GM23338 (cell line): Measurements from ENCODE around the gene SEMA7A. TPM values are rescaled to one million over a fixed set of nuclear protein-coding genes. Genes with fewer than 3 reads are reported as not detected.

Source experiments
- ATAC-seq: fragments of 200-7000 bp; cut with Tn5 transposase; 3 replicates; pipeline ENCODE4 v1.9.1; 2020
- DNase-seq: peaks from one replicate; pipeline ENCODE4 v3.0.0-alpha.2; 2015; ENCODE audit warnings: low spot score
- H2AFZ ChIP-seq: fragments of 200-600 bp; sonication (generic); 2 replicates; pipeline ENCODE4 v1.8.0; 2016; ENCODE audit warnings: antibody characterized with exemption, mild to moderate bottlenecking, moderate library complexity
- H3F3A ChIP-seq: fragments of 200-600 bp; sonication (generic); replicated peaks from 2 replicates; pipeline ENCODE4 v1.8.0; 2017; ENCODE audit warnings: antibody characterized with exemption, mixed run types, low read depth
- H3K27ac ChIP-seq: fragments of 200-600 bp; sonication (generic); 2 replicates; pipeline ENCODE4 v1.6.1; 2016; ENCODE audit warnings: low read depth
- H3K27me3 ChIP-seq: fragments of 200-600 bp; sonication (generic); 2 replicates; pipeline ENCODE4 v1.8.0; 2016; ENCODE audit warnings: mild to moderate bottlenecking, mixed run types, moderate library complexity; ENCODE audit not compliant: insufficient read depth
- H3K36me3 ChIP-seq: fragments of 200-600 bp; sonication (generic); 2 replicates; pipeline ENCODE4 v1.8.0; 2016; ENCODE audit warnings: mild to moderate bottlenecking; ENCODE audit not compliant: insufficient read depth
- H3K4me1 ChIP-seq: fragments of 200-600 bp; sonication (generic); 2 replicates; pipeline ENCODE4 v1.8.0; 2016; ENCODE audit warnings: mild to moderate bottlenecking, moderate library complexity; ENCODE audit not compliant: insufficient read depth
- H3K4me2 ChIP-seq: fragments of 200-600 bp; sonication (generic); 2 replicates; pipeline ENCODE4 v1.7.1; 2017; ENCODE audit warnings: mixed run types
- H3K4me3 ChIP-seq: fragments of 200-600 bp; sonication (generic); 2 replicates; pipeline ENCODE4 v1.6.1; 2016; ENCODE audit warnings: mixed run types
- H3K79me2 ChIP-seq: fragments of 200-600 bp; sonication (generic); replicated peaks from 2 replicates; pipeline ENCODE4 v1.8.0; 2017; ENCODE audit warnings: mild to moderate bottlenecking; ENCODE audit not compliant: insufficient read depth
- H3K9me2 ChIP-seq: fragments of 200-600 bp; sonication (generic); 2 replicates; pipeline ENCODE4 v1.8.0; 2017; ENCODE audit not compliant: insufficient read depth
- H4K20me1 ChIP-seq: fragments of 200-600 bp; sonication (generic); replicated peaks from 2 replicates; pipeline ENCODE4 v1.8.0; 2017; ENCODE audit warnings: mild to moderate bottlenecking; ENCODE audit not compliant: insufficient read depth
- H3K27ac Mint-ChIP-seq: 2 replicates; pipeline ENCODE4 v1.8.0; 2020; ENCODE audit warnings: inconsistent platforms, mild to moderate bottlenecking, moderate library complexity, mixed read lengths
- H3K27me3 Mint-ChIP-seq: 3 replicates; pipeline ENCODE4 v1.8.0; 2022; ENCODE audit warnings: low read depth, mild to moderate bottlenecking, moderate library complexity, mixed read lengths, inconsistent platforms; ENCODE audit not compliant: insufficient read depth, poor library complexity
- H3K36me3 Mint-ChIP-seq: 3 replicates; pipeline ENCODE4 v1.8.0; 2021; ENCODE audit warnings: low read depth, mild to moderate bottlenecking, inconsistent platforms, moderate library complexity, mixed read lengths
- H3K4me1 Mint-ChIP-seq: 3 replicates; pipeline ENCODE4 v1.8.0; 2020; ENCODE audit warnings: mild to moderate bottlenecking, inconsistent platforms, mixed read lengths
- H3K4me3 Mint-ChIP-seq: 3 replicates; pipeline ENCODE4 v1.8.0; 2021; ENCODE audit warnings: moderate library complexity, mild to moderate bottlenecking, inconsistent platforms, mixed read lengths
- H3K9me3 Mint-ChIP-seq: 3 replicates; pipeline ENCODE4 v1.8.0; 2020; ENCODE audit warnings: moderate library complexity, mild to moderate bottlenecking, inconsistent platforms, mixed read lengths
- CREB1 ChIP-seq: fragments of 250-450 bp; sonication (Bioruptor Pico); IDR thresholded peaks from 2 replicates; pipeline ENCODE4 v1.5.0; 2020; ENCODE audit warnings: low read depth, mild to moderate bottlenecking, moderate library complexity
- CTCF ChIP-seq, 2 experiments: fragments of 200-600 bp in 1 of 2; sonication (generic) in 1 of 2; conservative IDR thresholded peaks; 2 replicates each; pipeline versions ENCODE4 v1.5.1 to v1.6.1; 2016 to 2017; ENCODE audit warnings: antibody characterized with exemption in 2 of 2, low read depth in 2 of 2, mild to moderate bottlenecking in 2 of 2, moderate library complexity in 1 of 2
- ETS1 ChIP-seq: IDR thresholded peaks from 2 replicates; pipeline ENCODE4 v1.6.1; 2016; ENCODE audit warnings: antibody characterized with exemption
- EZH2 ChIP-seq: fragments of 200-600 bp; sonication (generic); IDR thresholded peaks from one replicate; pipeline ENCODE4 v1.8.0; 2017; ENCODE audit warnings: antibody characterized with exemption, mild to moderate bottlenecking, low read depth; ENCODE audit not compliant: unreplicated experiment
- JUNB ChIP-seq: IDR thresholded peaks from one replicate; pipeline ENCODE4 v1.6.1; 2016; ENCODE audit warnings: antibody characterized with exemption; ENCODE audit not compliant: unreplicated experiment
- NANOG ChIP-seq: IDR thresholded peaks from 2 replicates; pipeline ENCODE4 v1.6.1; 2016; ENCODE audit warnings: antibody characterized with exemption, borderline replicate concordance
- POLR2AphosphoS5 ChIP-seq: IDR thresholded peaks from 2 replicates; pipeline ENCODE4 v1.6.1; 2016; ENCODE audit warnings: antibody characterized with exemption, low read depth
- REST ChIP-seq: IDR thresholded peaks from one replicate; pipeline ENCODE4 v1.6.1; 2018; ENCODE audit warnings: antibody characterized with exemption; ENCODE audit not compliant: unreplicated experiment
- STAT1 ChIP-seq: IDR thresholded peaks from one replicate; pipeline ENCODE4 v1.6.1; 2016; ENCODE audit warnings: antibody characterized with exemption; ENCODE audit not compliant: unreplicated experiment
- ZNF114 ChIP-seq: fragments of 250-450 bp; sonication (Bioruptor Pico); IDR thresholded peaks from 2 replicates; pipeline ENCODE4 v1.5.0; 2020; ENCODE audit warnings: mild to moderate bottlenecking, moderate library complexity
- ZNF331 ChIP-seq: fragments of 250-450 bp; sonication (Bioruptor Pico); IDR thresholded peaks from 2 replicates; pipeline ENCODE4 v1.5.0; 2020; ENCODE audit warnings: low read depth, mild to moderate bottlenecking, moderate library complexity
- ZNF462 ChIP-seq: fragments of 250-450 bp; sonication (Bioruptor Pico); IDR thresholded peaks from 2 replicates; pipeline ENCODE4 v1.5.0; 2020; ENCODE audit warnings: mild to moderate bottlenecking, moderate library complexity
- polyA plus RNA-seq: library from polyadenylated mRNA; unstranded; fragments of >200 nt; fragmentation: Nextera tagmentation; extraction: Ambion mirVana; gene quantifications from 2 replicates; pipeline ENCODE4 v1.2.1, GENCODE V29; 2016
- total RNA-seq: library from RNA; depleted of rRNA; stranded (reverse); fragments of >200 nt; shearing (Covaris generic); gene quantifications from 2 replicates; pipeline ENCODE4 v1.2.3, GENCODE V29; 2014

The SEMA7A gene
- total and polyA plus RNA-seq, 2 experiments from 2014 or later = 2.0 to 14.1 TPM

- Histone ChIP-seq H4K20me1 (no peaks in the 10 kb centered on the region), H3K4me2 (peak overlapping the region; percentile 86), H3K27me3 (no peaks in the 10 kb centered on the region), H3K27ac (peak overlapping the region; percentile 78), H3K79me2 (peaks cover 16% of the 10 kb centered on the region), H3K36me3 (no peaks in the 10 kb centered on the region), H2AFZ (peak overlapping the region; percentile 67; the same call in 1 of the 2 replicates), H3K4me3 (peak overlapping the region; percentile 74), H3K9me2 (no peaks in the 10 kb centered on the region), H3K4me1 (peaks cover 15% of the 10 kb centered on the region), H3F3A (peaks cover 12% of the 10 kb centered on the region; the same call in 1 of the 2 replicates)
- Mint-ChIP-seq H3K27ac (peak overlapping the region; percentile 76), H3K36me3 (peaks cover 35% of the 10 kb centered on the region), H3K4me3 (peak overlapping the region; percentile 92), H3K4me1 (peaks cover 18% of the 10 kb centered on the region), H3K9me3 (peaks cover 9% of the 10 kb centered on the region), H3K27me3 (peaks cover 3% of the 10 kb centered on the region)
- peak; percentile 19 for ATAC-seq
- TF ChIP-seq REST (no peak), ZNF331 (CRISPR knock-in tag) (no peak), STAT1 (no peak), ETS1 (no peak), ZNF462 (CRISPR knock-in tag) (no peak), EZH2 (no peak), CTCF (conservative IDR thresholded peaks at IDR 0.05; ENCODE audit: low read depth in 2 of 2) (no peak), JUNB (no peak), CREB1 (CRISPR knock-in tag) (no peak), POLR2AphosphoS5 (no peak), NANOG (no peak), ZNF114 (CRISPR knock-in tag) (no peak)
- peak; percentile 61 for DNase-seq
Measured at GRCh38 chr15:74461847-74462511, 28.2 kb upstream of the SEMA7A start.
